ENCODE measurements around the gene GALNT4. TPM values are rescaled to one million over a fixed set of nuclear protein-coding genes. Genes with fewer than 3 reads are reported as not detected.

Gene GALNT4
- total RNA-seq: 4.4 and 4.7 TPM in 2 replicates
- long read RNA-seq, full-length matches to known transcripts: 4 of 4 reads
- long read RNA-seq, partial matches to known transcripts: 0 of 4 reads
- long read RNA-seq, other reads (novel, unspliced or antisense): 0 of 4 reads

DNA sequence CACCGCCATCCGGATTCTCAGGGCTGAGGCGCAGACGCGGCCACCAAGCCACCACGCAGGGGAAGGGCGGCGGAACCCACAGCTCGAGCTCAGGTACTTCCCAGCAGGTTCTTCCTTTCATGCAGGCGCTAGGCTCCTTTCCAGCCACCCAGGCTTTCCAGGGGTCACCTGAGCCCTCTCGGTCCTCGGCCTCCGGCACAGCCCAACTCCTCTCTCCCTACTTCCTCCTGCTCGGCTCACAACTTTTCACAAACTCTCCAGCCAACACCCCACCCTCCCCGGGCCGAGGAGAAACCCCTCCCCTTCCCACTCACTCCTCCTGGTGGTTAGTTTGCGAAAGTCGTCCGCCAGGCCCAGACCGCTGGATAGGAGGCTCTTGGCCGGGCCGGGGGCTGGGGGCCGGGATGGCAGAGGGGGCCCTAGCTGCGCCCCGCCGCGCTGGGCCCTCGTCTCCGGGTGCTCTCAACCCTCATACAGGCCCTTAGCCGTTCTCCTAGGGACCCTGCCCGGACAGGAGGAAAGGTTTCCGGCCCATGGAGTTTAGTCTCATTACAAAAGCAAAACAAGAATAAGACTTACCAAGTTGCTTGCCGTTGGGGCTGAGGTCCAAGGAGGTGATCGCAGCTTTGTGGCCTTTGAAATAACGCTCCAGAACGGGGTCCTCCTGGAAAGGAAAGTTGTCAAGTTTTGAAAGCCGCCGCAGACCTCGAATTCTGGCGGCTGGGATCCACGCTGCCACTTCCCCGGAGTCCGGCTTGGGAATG lies at the start of gene GALNT4:
GALNT4 (minus strand) TSS at position 256 of the 764 bp plus-strand sequence; CDS start at position 9, 247 bp downstream.
- Mint-ChIP-seq H3K4me3 (peak within 1 kb of the TSS; percentile 97), H3K27ac (ENCODE audit: unreplicated experiment) (peak within 1 kb of the TSS; percentile 73), H3K36me3 (ENCODE audit: low read depth) (peaks cover 8% of the 10 kb centered on the region), H3K4me1 (peaks cover 37% of the 10 kb centered on the region), H3K9me3 (no peaks in the 10 kb centered on the region), H3K27me3 (ENCODE audit: low read depth) (no peaks in the 10 kb centered on the region)
- peak; percentile 81 for DNase-seq (ENCODE audit: low read depth, low spot score)
- TF ChIP-seq, protein P1, sequence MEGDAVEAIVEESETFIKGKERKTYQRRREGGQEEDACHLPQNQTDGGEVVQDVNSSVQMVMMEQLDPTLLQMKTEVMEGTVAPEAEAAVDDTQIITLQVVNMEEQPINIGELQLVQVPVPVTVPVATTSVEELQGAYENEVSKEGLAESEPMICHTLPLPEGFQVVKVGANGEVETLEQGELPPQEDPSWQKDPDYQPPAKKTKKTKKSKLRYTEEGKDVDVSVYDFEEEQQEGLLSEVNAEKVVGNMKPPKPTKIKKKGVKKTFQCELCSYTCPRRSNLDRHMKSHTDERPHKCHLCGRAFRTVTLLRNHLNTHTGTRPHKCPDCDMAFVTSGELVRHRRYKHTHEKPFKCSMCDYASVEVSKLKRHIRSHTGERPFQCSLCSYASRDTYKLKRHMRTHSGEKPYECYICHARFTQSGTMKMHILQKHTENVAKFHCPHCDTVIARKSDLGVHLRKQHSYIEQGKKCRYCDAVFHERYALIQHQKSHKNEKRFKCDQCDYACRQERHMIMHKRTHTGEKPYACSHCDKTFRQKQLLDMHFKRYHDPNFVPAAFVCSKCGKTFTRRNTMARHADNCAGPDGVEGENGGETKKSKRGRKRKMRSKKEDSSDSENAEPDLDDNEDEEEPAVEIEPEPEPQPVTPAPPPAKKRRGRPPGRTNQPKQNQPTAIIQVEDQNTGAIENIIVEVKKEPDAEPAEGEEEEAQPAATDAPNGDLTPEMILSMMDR (conservative IDR thresholded peaks at IDR 0.05): peak; percentile 79

DNA sequence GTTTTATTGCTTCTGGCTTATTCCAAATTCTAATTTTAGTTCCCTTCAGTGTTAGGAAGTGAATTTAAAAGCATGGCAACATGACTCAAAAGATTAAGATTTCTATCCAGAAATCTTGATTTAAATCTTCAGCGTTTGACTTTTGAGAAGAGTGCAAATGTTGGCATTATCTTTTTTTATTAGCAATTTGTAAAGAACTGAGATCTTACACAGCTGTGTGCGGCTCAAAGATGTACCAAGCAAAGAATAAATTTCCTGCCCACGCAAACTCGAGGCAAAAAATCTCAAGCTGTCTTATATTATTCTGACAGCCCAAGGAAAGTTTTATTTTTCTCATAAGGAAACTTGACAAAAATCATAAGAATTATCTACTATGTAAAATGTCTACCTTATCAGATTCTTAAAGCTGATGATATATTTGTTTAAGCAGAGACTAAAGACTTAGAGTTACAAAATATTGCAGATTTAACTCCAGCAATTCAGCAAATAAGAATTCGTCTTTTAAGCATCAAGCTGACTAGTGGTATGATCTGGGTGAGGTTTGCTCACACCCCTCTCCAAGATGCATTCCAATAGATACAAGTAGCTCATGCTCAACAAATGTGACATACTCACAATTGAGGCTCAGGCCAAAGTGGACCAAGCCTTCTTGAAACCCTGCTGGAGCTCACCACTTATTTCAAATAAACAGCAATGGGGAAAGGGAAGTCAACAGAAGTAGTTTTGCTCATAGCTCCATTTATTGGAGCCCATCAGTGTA lies 48.6 kb upstream of the GALNT4 start:
- H3K27me3 Mint-ChIP-seq (ENCODE audit: low read depth): no peaks in the 10 kb centered on the region
- no peak overlapping the region for H3K27ac Mint-ChIP-seq (ENCODE audit: unreplicated experiment)
- no peaks in the 10 kb centered on the region for H3K9me3 Mint-ChIP-seq
- no peaks in the 10 kb centered on the region for H3K36me3 Mint-ChIP-seq (ENCODE audit: low read depth)
- no peak overlapping the region for H3K4me3 Mint-ChIP-seq
- peaks cover 17% of the 10 kb centered on the region for H3K4me1 Mint-ChIP-seq
- no peak for DNase-seq (ENCODE audit: low read depth, low spot score)
- TF ChIP-seq, protein P1 (conservative IDR thresholded peaks at IDR 0.05): no peak

DNA sequence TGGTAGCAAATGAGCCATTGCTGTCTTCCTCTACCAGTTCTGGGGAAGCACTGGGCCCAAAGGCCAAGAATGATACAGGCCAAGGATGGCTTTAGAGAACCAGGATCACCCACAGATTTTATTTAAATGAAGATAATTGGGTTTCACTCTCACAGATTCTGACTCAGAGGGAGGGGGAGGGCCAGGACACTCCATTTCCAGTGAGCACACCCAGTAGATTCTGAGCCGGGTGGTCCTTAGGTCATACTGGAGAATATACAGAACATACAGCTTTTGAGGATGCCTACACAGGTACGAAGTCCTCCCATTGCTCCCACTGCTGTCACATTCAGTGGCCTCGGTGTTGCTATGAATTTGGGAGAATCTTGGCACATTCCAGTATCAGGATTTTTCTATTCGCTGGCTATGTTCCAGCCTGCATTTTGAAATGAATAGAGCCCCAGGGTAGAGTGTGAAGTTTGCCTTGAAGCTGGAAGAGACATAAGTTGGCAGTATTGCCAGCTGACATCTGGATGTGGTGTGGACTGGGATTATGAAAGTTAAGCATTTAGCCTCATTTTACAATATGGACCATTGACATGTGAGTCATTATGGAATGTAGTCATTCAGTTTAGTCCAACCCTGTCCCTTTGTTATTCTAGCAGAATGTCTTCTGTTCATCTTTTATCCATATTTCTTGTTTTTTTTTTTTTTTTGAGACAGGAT lies 47.0 kb upstream of the GALNT4 start:
- no peak for DNase-seq (ENCODE audit: low read depth, low spot score)
- no peaks in the 10 kb centered on the region for H3K27me3 Mint-ChIP-seq (ENCODE audit: low read depth)
- peaks cover 3% of the 10 kb centered on the region for H3K9me3 Mint-ChIP-seq
- no peaks in the 10 kb centered on the region for H3K36me3 Mint-ChIP-seq (ENCODE audit: low read depth)
- H3K4me3 Mint-ChIP-seq: no peak overlapping the region
- TF ChIP-seq, protein P1 (conservative IDR thresholded peaks at IDR 0.05): no peak
- H3K4me1 Mint-ChIP-seq: peaks cover 17% of the 10 kb centered on the region
- no peak overlapping the region for H3K27ac Mint-ChIP-seq (ENCODE audit: unreplicated experiment)

DNA sequence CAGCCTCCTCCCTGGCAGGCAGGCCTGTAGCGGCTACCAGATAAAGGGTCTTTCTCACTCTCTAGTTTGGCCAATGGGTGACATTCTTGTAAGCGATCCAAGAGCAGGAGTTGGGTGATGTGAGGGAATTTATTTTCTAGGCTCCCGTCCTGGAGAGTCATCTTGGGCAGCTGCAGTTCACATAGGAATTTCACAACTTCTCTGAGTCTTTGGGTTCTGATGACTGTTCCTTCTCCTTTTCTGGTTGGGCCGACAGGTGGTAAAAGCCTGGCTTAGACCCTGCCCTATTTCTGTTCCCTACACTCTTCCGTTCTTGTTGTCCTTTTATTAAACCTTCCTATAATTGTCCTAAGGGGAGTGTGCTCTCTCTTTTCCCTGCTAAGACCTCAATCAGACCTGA lies 43.9 kb upstream of the GALNT4 start:
- no peak overlapping the region for H3K27ac Mint-ChIP-seq (ENCODE audit: unreplicated experiment)
- no peaks in the 10 kb centered on the region for H3K36me3 Mint-ChIP-seq (ENCODE audit: low read depth)
- no peaks in the 10 kb centered on the region for H3K4me1 Mint-ChIP-seq
- H3K9me3 Mint-ChIP-seq: peaks cover 3% of the 10 kb centered on the region
- TF ChIP-seq, protein P1 (conservative IDR thresholded peaks at IDR 0.05): no peak
- H3K27me3 Mint-ChIP-seq (ENCODE audit: low read depth): no peaks in the 10 kb centered on the region
- no peak overlapping the region for H3K4me3 Mint-ChIP-seq
- DNase-seq (ENCODE audit: low read depth, low spot score): no peak

GRCh38 chr12:89567691-89568239 lies 43.2 kb upstream of the GALNT4 start:
- Mint-ChIP-seq H3K4me1 (no peaks in the 10 kb centered on the region), H3K27me3 (ENCODE audit: low read depth) (no peaks in the 10 kb centered on the region), H3K9me3 (peaks cover 3% of the 10 kb centered on the region), H3K36me3 (ENCODE audit: low read depth) (no peaks in the 10 kb centered on the region), H3K27ac (ENCODE audit: unreplicated experiment) (no peak overlapping the region), H3K4me3 (no peak overlapping the region)
- DNase-seq (ENCODE audit: low read depth, low spot score): no peak
- TF ChIP-seq, protein P1 (conservative IDR thresholded peaks at IDR 0.05): no peak
